NCI-H526 (cell line): ENCODE results near the gene SCAMP3.

Experiments
- DNase-seq, 2 experiments: peaks; one replicate each; lab custom pipeline; 2025; lab: John Stamatoyannopoulos, UW

SCAMP3 gene

DNA sequence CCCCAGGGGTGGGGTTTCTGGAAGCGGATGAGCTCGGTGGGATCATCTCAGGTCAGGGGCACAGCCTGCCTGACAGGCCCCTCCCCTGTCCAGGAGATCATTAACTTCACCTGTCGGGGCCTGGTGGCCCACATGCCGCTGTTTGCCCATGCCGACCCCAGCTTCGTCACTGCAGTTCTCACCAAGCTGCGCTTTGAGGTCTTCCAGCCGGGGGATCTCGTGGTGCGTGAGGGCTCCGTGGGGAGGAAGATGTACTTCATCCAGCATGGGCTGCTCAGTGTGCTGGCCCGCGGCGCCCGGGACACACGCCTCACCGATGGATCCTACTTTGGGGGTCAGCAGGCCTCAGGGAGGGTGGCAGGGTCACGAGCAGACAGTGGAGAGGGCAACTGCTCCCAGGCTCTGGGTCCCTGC lies 23.5 kb upstream of the SCAMP3 start:
- DNase-seq = no peak

DNA sequence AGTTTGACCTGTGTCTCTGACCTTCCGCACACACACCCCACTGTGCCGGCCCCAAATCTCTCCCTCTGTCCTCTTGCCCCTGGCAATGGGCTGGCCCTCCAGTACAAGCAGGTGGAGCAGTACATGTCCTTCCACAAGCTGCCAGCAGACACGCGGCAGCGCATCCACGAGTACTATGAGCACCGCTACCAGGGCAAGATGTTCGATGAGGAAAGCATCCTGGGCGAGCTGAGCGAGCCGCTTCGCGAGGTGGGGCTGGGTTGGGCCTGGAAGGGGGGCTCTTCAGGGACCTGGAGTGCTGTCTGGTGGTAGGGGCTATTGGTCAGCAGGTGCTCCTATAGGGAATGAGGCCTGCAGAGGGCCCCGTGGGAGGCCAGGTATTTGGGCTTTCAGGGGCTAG lies 22.9 kb upstream of the SCAMP3 start:
- DNase-seq = no peak

DNA sequence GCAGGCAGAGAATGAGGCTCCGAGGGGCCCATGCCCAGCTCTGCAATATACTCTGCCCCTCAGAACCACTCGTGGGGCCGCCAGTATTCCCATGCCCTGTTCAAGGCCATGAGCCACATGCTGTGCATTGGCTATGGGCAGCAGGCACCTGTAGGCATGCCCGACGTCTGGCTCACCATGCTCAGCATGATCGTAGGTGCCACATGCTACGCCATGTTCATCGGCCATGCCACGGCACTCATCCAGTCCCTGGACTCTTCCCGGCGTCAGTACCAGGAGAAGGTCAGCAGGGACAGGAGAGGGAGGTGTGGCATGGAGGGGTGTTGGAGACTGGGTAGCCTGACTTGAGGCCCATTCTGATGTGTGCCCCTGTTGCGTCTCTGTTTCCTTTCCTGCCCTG lies 22.3 kb upstream of the SCAMP3 start:
- DNase-seq = no peak

DNA sequence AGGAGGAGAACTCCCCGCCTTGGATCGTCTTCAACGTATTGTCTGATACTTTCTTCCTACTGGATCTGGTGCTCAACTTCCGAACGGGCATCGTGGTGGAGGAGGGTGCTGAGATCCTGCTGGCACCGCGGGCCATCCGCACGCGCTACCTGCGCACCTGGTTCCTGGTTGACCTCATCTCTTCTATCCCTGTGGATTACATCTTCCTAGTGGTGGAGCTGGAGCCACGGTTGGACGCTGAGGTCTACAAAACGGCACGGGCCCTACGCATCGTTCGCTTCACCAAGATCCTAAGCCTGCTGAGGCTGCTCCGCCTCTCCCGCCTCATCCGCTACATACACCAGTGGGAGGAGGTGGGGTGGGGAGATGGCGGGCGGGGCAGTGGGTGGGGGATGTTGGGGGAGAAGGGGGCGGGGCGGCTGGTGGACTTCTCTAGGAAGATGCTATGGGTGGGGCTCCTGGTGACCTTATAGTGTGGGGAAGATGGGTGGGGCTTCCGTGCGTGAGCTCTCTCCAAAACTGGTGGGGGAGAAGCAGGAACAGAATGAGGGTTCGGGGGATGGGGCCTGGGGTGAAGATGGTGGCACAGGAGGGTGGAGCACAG lies 20.4 kb upstream of the SCAMP3 start:
- DNase-seq = no peak

DNA sequence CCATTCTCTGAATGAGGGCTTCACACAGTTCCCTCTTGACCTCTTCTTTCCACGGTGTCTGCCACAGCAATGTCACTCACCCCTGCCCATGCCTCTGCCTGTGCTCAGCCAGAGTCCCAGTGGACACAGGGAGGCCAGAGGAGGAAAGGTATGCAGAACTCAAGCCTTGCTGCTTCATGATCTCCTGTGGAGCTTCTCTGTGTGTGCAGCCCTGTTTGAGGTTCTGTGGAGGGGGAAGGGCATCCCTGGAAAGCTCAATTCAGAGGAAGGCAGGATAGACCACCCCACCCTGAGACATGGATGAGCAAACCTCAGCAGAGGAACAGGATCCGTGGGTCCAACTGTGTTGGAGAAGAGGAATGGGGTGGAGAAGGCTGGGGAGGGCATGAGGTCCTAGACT lies 17.1 kb upstream of the SCAMP3 start:
- no peak for DNase-seq

DNA sequence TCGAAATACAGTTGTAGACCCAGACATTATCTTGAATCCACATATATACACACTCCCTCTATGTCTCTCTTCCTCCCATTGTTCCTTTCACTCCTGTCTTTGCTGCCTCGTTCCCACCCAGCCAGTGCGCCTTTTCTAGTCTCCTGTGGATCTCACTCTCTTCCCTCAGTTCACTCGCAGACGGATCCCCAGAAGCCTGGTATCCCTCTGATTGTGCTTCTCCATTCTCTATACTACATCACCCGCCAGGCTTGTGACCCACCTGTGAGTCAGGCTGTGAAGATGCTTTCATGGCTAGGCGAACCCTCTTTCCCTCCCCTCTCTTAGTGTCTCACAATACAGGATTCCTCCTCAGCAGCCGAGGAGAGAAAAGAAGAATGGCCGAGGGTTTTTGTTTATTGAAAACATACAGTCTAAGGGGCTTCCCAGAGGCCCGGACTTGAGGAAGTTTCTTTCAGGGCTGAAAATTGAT lies 16.6 kb upstream of the SCAMP3 start:
- DNase-seq = no peak

DNA sequence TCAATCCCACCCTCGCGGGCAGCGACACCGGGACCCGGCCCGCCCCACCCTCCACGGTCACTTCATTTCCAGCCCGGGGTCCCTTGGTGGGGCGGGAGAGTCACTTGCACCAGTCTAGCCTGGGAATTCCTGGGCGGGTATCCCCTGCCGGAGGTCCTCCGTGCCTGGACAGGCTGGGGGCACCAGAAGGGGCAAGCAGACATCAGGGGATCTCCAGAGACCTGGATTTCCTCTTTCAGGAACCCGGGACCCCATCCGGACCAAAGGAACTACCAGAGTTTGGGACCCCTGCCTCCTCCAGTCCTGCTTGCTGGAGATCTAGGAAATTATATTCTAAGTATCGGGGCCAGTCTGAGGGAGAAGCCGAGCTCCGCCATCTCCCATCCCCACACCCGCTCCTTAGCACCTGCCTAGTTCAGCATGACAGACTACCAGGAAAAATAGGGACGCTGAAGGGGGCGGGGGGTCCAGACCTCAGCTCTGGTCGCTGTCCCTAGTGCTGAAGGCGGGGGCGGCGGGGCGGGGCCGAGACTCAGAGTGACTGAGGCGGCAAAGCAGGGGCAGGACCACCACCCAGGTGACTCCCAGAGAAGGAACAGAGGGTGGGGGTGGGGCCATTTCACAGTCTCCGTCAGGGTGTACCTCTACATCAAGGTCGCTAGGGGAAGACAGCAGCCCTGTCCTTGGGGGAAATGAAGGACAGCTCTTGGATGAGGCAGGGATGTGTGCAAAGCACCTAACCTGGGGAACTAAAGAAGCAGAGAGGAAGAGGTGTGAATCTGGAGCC lies 15.9 kb upstream of the SCAMP3 start:
- DNase-seq = peak; percentile 98 to 99

DNA sequence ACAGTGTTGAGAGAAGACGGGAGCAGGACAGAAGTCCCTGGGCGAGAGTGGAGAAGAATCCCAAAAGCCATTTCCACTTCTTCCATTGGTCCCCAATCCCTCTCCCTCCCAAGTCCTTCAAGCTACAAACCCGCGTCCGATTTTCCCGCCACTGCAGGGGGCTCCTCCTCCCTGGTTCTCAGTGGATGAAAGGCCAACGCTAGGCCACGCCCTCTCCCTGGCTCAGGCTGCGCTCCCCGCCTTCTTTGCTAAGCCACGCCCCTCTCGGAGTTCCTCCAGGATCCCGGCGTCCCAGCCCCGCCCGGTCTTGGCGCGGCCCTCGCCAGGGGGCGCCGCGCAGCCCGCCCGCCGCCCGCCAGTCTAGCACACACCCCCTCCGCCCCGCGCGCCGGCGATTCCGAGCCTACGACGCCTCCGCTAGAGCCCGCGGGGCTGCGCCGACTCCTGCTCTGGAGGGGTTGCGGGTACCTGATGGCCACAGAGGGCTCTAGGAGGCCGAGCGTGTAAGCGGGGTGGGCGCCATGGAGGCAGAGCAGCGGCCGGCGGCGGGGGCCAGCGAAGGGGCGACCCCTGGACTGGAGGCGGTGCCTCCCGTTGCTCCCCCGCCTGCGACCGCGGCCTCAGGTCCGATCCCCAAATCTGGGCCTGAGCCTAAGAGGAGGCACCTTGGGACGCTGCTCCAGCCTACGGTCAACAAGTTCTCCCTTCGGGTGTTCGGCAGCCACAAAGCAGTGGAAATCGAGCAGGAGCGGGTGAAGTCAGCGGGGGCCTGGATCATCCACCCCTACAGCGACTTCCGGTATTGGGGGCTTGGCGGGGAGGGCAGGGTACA lies 15.1 kb upstream of the SCAMP3 start, which contains the start of gene HCN3:
HCN3 (plus strand) TSS at position 394 of the 832 bp plus-strand sequence; CDS start at position 522, 128 bp downstream.
- peak; percentile 98 to 100 for DNase-seq

DNA sequence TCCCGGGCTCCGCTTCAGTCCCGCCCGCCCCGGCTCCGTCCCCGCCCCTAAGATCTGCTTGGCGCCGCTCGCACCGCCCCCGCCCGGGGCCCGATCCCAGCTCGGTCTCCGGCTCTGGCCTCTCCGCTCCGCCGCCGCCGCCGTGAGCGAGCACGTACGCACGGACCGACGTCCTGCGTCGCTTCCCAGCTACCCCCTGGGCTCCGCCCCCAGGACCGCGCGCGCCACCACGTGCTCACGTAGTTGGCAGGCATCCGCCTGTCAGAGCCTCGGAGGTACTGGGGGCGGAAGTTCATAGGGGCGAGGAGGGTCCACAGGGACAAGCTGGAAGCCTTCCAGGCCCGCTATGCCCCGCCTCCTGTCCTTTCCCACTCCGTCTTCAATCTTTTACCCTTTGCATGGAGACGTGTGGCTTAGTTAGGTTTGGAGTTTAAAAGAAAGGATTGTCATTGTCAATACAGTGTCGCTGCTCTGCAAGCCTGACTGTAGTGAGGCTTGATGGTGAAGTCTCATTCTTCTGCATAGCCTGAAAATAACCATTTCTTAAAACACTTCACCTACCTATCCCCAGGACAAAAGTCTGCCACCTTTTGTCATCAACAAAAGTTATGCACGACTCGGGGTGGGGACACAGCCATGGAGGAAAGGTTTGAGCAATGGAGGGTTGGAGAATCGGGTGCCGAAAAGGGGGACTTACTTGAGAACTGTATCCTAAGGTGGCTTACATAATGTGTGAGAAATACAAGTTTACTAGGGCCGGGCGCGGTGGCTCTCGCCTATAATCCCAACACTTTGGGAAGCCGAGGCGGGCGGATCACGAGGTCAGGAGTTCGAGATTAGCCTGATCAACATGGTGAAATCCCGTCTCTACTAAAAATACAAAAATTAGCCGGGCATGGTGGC lies 11.4 kb upstream of the SCAMP3 start, which contains the start of gene CLK2:
CLK2 (minus strand) TSS at position 162 of the 903 bp plus-strand sequence. CDS start 2,527 bp downstream, outside the sequence.
- peak; percentile 99 to 100 for DNase-seq

DNA sequence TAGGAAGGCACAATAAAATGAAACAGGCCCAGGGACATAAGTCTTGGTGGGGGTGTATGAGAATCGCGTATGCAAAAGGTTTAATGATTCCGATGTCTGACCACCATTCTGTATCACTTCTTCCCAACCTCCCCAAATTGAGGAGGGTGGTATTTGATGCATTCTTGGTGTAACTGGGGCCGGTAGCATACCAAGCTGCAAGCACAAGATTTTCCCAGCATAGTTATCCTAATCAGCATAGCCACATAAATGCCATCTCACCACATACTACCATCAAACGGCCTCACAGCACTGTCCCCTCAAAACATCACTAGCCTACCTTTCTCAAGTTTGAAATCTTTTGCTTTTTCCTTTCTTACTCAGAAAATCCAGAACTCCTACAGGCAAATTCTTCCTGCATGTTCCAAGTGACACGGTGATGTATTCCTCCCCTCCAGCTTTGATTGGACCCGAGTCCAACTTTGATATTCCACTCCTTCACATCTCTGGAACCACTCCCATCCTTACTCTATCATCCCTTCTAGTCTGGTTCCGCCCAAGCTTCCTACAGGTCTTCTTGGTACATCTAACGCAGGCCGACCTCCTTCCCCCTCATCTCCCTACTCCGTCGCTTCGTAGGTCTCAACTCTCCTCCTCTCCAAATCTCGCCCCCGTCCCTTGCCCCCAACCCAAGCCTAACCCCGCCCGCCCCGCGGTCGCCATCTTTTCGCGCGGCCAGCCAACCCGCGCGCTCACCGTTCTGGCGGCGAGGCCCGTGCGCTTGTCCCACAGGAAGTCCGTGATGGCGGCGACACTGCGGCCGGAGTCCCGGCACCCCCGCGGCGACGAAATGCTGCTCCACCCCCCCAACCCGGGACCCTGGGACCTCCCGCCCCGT lies 10.5 kb upstream of the SCAMP3 start:
- DNase-seq = peak; percentile 83 to 95

DNA sequence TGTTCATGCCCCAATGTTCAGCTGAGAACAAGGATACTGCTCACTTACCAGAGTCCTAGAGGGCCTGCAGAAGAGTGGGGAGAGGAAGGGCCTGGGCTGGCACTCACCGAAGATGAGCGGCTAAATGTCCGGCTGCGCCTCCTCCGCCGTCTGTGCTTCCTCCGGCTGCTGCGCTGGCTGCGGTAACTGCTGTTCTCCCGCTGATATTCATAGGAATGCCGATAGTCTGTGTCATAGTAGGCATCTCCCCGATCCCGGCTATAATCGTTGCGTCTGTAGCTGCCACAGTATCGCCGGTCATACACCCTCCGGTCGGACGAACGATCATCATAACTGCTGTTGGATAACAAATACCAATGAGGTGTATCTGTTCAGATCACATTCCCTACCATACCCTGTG lies 7.2 kb upstream of the SCAMP3 start:
- DNase-seq = no peak

DNA sequence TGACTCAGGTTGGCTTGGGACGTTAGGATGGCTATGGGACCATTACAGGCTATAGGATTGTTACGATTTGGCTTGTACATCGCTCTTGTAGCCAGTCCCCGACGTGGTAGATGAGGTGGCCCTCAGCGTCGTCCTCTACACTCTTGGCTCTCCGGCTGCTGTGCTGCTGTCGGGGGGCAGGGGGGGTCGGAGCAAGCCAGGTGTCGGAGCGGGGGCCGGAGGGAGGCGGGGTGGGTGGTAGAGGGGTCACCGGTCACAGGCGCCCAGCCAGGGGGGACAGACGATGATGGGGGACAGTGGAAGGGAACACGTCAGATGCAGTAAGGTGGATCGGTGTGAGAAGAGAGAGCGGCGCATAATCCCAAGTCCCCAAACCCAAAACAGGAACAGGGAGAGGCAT lies 6.5 kb upstream of the SCAMP3 start:
- no peak for DNase-seq

DNA sequence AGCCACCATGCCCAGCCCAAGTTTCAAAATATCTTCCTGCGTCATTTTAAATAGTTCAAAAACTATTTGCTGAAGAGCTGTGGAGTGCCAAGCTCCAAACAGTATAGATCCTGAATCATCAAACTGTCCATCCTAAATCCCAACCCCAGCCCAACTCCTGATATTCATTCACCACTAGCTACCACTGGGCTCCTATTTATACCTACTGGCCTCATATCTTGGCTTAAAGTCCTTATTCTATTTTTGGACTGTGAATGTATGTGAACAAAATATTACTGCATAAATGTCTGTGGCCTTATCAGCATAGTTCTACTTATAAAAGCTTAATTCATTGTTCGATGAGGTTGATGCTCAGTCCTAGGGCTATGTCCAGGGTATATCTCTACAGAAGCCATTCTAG lies 5.2 kb upstream of the SCAMP3 start:
- DNase-seq = no peak

DNA sequence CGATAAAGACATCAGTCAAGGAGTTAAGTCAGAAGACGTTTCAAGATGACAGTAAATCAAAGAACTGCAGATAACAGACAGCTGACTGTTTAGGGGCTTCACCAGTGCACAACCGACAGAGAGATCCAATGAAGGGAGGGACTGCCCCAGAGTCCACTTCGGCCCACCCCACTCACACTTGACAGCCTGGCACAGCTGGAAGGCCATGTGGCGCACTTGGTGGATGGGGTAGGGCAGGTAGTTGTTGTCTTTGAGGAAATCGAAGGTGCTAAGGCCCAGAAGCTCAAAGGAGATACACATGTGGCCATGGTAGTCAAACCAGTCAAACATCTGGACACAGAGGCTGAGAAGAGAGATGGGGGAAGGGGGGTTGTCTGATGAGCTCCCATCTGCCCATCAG lies 4.4 kb upstream of the SCAMP3 start:
- no peak for DNase-seq

DNA sequence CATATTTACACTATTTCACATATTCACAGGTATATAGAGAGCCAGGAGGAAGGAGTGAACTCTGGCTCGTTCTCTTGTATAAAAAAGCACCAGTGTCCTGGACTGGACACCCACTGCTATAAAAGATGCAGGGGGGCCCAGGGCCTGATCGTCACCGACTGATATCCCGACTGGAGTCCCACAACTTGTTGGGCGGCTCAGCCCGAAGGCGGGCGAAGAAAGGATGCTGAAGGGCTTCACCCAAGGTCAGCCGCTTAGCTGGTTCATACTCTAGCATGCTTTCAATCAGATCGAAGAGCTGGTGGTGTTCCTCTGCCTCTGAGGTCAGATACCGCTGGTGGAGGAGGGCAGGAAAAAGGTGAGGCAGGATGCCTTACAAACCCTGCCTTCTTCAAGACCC lies 907 bp upstream of the SCAMP3 start:
- no peak for DNase-seq

DNA sequence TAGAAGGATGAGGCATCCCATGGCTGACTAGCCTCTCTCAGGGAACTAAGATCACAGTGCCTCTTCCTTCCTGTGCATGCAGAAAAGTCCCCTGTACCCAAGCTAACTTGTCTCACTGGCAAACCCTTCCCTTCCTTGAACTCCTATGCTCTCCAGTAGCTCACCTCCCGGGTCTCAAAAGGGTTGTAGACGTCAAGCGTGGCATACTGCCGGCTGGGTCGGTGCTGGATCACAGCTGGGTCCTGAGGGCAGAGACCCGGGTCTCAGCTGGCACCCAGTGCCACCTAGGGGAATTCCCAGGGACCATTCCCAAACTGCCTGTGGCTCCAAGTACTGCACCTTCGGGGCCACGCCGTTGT lies 688 bp downstream of the SCAMP3 start:
- DNase-seq = peak in 1 of 2 experiments; percentile 83

DNA sequence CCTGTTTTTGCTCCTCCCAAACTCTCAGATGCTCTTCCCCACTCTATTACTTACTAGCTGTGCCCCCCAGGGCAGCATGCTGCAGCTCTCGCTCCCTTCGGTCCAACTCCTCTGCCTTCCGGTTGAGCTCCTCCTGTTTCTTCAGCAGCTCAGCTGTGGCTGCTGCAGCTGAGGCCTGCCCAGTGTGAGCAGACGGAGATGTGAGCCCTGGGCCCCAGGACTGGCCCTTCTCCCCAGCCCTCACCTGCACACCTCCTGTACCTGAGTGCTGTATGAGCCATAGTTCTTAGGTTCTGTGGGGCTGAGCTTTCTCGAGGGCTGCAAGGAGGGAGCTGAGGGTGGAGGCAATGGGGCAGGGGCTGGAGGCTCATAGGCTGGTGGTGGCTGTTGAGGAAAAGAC lies 1.9 kb downstream of the SCAMP3 start:
- DNase-seq = no peak

DNA sequence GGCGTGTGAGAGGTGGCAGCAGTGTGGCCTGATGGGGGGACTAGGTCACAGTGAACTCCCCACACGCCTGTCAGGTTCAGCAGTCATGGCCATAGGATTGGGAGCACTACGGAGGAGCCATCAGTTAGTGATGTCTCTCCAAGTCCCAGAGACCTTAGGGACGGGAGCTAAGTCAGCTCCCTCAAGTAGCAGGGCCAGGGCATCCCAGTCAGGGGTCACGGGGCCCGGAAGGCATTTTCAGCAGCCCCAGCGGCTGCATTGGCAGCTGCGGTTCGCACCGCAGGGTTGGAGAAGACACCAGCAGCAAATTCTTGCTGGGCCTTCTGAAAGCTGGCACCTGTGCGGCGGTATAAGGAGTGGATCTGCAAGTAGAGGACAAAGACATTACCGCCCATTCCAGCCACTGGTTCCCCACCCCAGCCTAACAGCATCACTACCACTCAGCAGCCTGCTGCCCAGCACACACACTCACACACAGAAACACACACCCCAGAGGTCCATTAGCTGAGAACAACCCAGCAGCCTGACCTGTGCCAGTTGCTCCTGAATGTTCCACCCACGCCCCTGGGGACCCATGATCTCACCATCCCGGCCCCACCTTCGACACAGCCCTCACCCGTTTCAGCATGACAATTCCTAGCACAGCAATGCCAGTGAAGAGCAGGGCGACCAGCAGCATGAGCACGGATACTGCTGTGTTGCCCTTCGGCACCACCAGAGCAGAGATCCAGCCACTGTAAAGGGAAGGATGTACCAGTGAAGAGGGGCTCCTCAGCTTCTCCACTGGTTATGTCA lies 5.9 kb downstream of the SCAMP3 start:
- DNase-seq = no peak

DNA sequence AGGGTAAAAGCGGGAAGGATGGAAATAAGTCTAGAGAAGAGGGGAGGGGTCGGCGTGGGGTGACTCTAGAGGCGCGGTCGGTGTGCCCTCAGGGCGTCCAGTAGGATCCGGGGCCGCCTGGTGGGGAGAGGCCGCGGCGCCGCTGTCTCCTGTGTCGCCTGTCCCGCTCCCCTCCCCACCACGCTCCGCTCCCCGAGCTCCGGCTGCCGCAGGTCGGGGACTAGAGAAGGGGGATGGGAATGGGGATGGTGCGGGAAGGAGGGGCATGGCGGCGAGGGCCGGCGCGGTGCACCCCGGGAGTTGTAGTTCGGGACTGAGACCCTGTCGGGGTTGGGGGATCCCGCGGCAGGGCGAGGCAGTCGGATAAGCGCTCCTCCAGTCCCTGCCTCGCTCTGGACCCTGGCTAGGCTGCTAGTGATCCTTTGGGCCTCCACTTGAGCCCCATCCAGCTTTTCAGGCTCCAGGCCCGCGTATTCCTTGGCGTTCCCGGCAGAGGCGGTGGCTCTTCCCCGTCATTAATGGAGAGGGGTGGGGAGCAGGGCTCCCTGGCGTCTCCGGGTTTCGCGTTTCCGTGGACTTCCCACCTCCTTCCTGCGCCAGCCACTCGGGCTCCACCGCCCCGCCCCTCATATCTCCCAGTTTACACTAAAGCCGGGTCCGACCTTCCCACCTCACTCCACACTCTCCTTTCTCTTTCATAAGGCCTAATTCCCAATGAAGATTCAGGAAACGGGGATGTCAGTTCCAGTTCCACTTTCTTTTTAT lies 6.7 kb downstream of the SCAMP3 start, which contains the start of gene ENTREP3:
ENTREP3 (minus strand) TSS at position 241 of the 765 bp plus-strand sequence. CDS start 606 bp downstream, outside the sequence.
- peak; percentile 94 to 99 for DNase-seq
